Body of pancreas (tissue), 4 donors: ENCODE measurements around the gene TSSK2.

Source experiments
- CTCF ChIP-seq, 7 experiments: fragments of 450-650 bp in 4 of 7; fragments of 200-600 bp in 3 of 7; sonication (generic) in 3 of 7; IDR thresholded peaks; one replicate each; pipeline ENCODE4 v1.5.1; 2016 to 2019; ENCODE audit warnings: antibody characterized with exemption in 7 of 7
- POLR2A ChIP-seq, 3 donors: fragments of 450-650 bp; IDR thresholded peaks; one replicate each; pipeline ENCODE4 v1.6.1; 2016; ENCODE audit warnings: antibody characterized with exemption in 3 of 3, mild to moderate bottlenecking in 2 of 3

GRCh38 chr22:19146215-19146968, 15.3 kb downstream of the TSSK2 start:
- no peak for TF ChIP-seq POLR2A (IDR thresholded peaks at IDR 0.05)
- no peak for TF ChIP-seq CTCF (IDR thresholded peaks at IDR 0.05)
